GM12872 (cell line): ENCODE measurements around the gene SCN2B.

Source experiments
- CTCF ChIP-seq: IDR thresholded peaks from 3 replicates; pipeline ENCODE4 v1.5.1; 2011; ENCODE audit warnings: low read depth, mild to moderate bottlenecking, low read length, moderate library complexity; ENCODE audit not compliant: insufficient read depth

The SCN2B gene

GRCh38 chr11:118219244-118219643 lies 42.8 kb upstream of the SCN2B start:
- no peak for TF ChIP-seq CTCF

GRCh38 chr11:118217575-118217974 lies 41.1 kb upstream of the SCN2B start:
- no peak for TF ChIP-seq CTCF

- TF ChIP-seq CTCF, result peak; percentile 17; the same call in 1 of the 3 replicates
These were observed 40.4 kb upstream of the SCN2B start for GRCh38 chr11:118216621-118217481.

DNA sequence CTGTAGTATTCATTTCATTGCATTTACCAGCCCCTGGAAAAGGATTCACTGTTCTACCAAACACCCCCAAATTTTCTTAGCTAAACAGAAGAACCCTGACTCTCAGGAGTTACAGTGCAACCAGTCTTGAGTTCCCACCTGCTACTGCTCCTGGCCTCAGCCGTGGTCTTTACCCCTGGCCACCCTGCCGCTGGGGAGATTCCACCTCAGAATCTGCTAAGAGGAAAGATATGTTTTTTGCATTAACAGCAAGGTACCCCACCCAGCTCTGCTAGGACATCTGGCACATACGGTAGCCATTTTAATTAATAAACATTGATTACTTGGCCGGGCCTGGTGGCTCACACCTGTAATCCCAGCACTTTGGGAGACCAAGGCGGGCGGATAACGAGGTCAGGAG lies 39.3 kb upstream of the SCN2B start:
- TF ChIP-seq CTCF, result no peak

DNA sequence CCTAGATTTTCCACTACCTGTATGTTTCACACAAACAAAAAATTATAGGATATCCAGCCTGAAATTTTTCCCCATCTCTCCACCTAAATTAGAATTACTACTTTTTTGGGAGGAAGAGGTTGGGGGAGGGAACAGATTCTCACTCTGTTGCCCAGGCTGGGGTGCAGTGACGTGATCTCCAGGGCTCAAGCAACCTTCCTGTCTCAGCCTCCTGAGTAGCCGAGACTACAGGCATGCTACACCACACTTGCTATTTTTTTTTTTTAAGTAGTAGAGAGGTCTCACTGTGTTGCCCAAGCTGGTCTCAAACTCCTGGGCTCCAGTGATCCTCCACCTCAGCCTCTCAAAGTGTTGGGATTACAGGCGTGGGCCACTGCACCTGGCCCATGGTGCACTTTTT lies 38.8 kb upstream of the SCN2B start:
- no peak for TF ChIP-seq CTCF

DNA sequence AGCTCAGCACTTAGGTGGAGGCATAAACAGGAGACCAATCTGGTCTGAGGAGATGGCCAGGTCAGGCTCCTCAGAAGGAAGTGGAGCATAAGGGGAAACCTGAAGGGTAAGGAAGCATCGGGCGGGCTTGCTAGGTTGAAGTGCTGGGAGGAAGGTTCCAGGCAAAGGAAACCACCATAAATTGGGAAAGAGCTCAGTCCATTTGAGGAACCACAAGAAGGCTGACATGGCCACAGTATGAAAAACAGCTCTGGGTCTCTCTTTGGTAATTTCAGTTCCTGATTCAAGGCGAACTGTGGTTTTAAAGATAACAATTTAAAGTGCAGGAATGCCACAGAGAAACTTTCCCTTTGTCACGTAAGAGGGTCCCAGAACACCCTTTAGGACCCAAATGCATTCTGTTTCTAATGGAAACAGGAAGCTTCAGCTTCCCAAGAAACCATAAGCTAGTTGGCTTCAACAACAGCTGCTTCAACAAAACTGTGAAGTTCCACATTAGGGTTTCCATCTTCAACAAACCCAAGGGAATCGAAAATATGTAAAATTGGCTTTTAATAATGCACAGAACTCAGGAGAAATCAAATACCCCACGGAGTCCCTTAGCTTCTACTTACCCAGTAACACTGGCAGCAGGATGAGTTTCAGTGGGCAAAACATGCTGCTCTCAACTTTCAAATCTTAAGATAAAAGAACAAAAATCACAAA lies 37.9 kb upstream of the SCN2B start:
- TF ChIP-seq CTCF, result no peak

DNA sequence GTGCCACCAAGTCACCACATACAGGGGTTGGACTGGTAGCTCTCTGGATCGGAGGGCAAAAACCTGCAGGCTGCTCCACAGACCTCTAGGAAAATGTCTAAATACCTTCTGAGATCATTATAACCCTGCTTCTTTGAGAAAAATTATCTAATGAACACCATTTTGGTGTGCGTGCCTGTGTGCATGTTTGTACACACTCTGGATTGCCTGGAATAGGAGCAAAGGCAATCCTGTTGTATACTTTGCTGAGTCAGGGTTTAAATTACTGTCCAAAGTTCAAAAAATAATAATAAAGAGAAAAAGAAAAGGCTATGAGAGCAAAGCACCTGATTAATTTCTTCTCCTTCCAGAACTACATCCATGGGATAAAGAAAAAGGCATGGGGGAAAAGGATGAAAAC lies 37.3 kb upstream of the SCN2B start:
- no peak for TF ChIP-seq CTCF
